OCI-LY3 (cell line): ENCODE measurements around the gene CDH4.

ENCODE experiments used
- H2AFZ ChIP-seq: fragments of 200-600, 300-600 bp; shearing (Covaris generic); 2 replicates; pipeline ENCODE4 v1.6.0; 2014; ENCODE audit warnings: antibody characterized with exemption, low read depth, low read length
- H3K27ac ChIP-seq: fragments of 200-600, 300-600 bp; sonication (generic); 2 replicates; pipeline ENCODE4 v1.5.1; 2014; ENCODE audit warnings: mild to moderate bottlenecking, low read length, moderate library complexity, mixed read lengths
- H3K27me3 ChIP-seq: fragments of 200-600, 300-600 bp; sonication (generic); 2 replicates; pipeline ENCODE4 v1.6.1; 2014; ENCODE audit warnings: low read depth, low read length, mixed read lengths
- H3K36me3 ChIP-seq: fragments of 200-600, 300-600 bp; sonication (generic); replicated peaks from 2 replicates; pipeline ENCODE3; 2014; ENCODE audit warnings: low read depth, low read length, mixed read lengths
- H3K4me1 ChIP-seq: fragments of 300-600, 200-600 bp; sonication (generic); 2 replicates; pipeline ENCODE4 v1.6.1; 2014; ENCODE audit warnings: low read length, mixed read lengths
- H3K4me2 ChIP-seq: fragments of 200-600, 300-600 bp; sonication (generic); 2 replicates; pipeline ENCODE4 v1.6.1; 2014; ENCODE audit warnings: low read length, mixed read lengths
- H3K4me3 ChIP-seq: fragments of 300-600, 200-600 bp; sonication (generic); 2 replicates; pipeline ENCODE4 v1.5.1; 2014; ENCODE audit warnings: antibody characterized with exemption, mild to moderate bottlenecking, low read length, moderate library complexity
- H3K79me2 ChIP-seq: fragments of 300-600, 200-600 bp; shearing (Covaris generic); 2 replicates; pipeline ENCODE4 v1.6.1; 2014; ENCODE audit warnings: mild to moderate bottlenecking, low read length, mixed read lengths
- H3K9ac ChIP-seq: fragments of 300-600, 200-600 bp; shearing (Covaris generic); 2 replicates; pipeline ENCODE4 v1.6.0; 2014; ENCODE audit warnings: mild to moderate bottlenecking, low read length, moderate library complexity
- H3K9me3 ChIP-seq: fragments of 200-600, 300-600 bp; shearing (Covaris generic); 2 replicates; pipeline ENCODE4 v1.6.1; 2014; ENCODE audit warnings: low read length, mixed read lengths; ENCODE audit not compliant: insufficient read depth
- H4K20me1 ChIP-seq: fragments of 200-600, 300-600 bp; sonication (generic); 2 replicates; pipeline ENCODE4 v1.6.1; 2016; ENCODE audit warnings: low read length, mixed read lengths; ENCODE audit not compliant: insufficient read depth
- CTCF ChIP-seq: fragments of 200-600, 300-600 bp; sonication (generic); IDR thresholded peaks from 2 replicates; pipeline ENCODE4 v1.5.1; 2014; ENCODE audit warnings: antibody characterized with exemption, low read length, low read depth
- EZH2phosphoT487 ChIP-seq: fragments of 200-600 bp; shearing (Covaris generic); IDR thresholded peaks from 2 replicates; pipeline ENCODE4 v1.6.1; 2018; ENCODE audit warnings: antibody characterized with exemption, mixed run types, low read depth

The CDH4 gene

GRCh38 chr20:61688411-61688810 is 436.4 kb downstream of the CDH4 start:
- Histone ChIP-seq H3K27me3 (0 out of 2 replicates have a peak, but pooled peaks cover 4% of the 10 kb centered on the region), H2AFZ (no peak overlapping the region)

GRCh38 chr20:61690150-61690549 is 438.1 kb downstream of the CDH4 start:
- Histone ChIP-seq H3K27me3 (0 out of 2 replicates have a peak, but pooled peaks cover 4% of the 10 kb centered on the region), H3K9ac (no peak overlapping the region)

More at GRCh38 chr20:61688411-61688810, 436.4 kb downstream of the CDH4 start:
- Histone ChIP-seq H3K4me3 (no peak overlapping the region), H3K27ac (no peak overlapping the region), H3K4me2 (no peak overlapping the region), H3K4me1 (no peaks in the 10 kb centered on the region), H3K79me2 (no peaks in the 10 kb centered on the region), H4K20me1 (no peaks in the 10 kb centered on the region), H3K36me3 (no peaks in the 10 kb centered on the region), H3K9me3 (no peaks in the 10 kb centered on the region), H3K9ac (no peak overlapping the region)
- TF ChIP-seq EZH2phosphoT487 (no peak), CTCF (no peak)

GRCh38 chr20:61690993-61691838 is 439.2 kb downstream of the CDH4 start:
- Histone ChIP-seq H3K4me3 (no peak overlapping the region), H2AFZ (no peak overlapping the region), H3K36me3 (no peaks in the 10 kb centered on the region), H3K79me2 (no peaks in the 10 kb centered on the region), H3K27ac (no peak overlapping the region), H4K20me1 (no peaks in the 10 kb centered on the region), H3K4me2 (no peak overlapping the region), H3K9me3 (no peaks in the 10 kb centered on the region), H3K9ac (no peak overlapping the region), H3K27me3 (0 out of 2 replicates have a peak, but pooled peaks cover 4% of the 10 kb centered on the region), H3K4me1 (no peaks in the 10 kb centered on the region)
- TF ChIP-seq CTCF (no peak), EZH2phosphoT487 (no peak)

More at GRCh38 chr20:61690150-61690549, 438.1 kb downstream of the CDH4 start:
- H2AFZ ChIP-seq = no peak overlapping the region
- no peaks in the 10 kb centered on the region for H3K4me1 ChIP-seq
- TF ChIP-seq EZH2phosphoT487 (no peak), CTCF (no peak)
- no peak overlapping the region for H3K4me3 ChIP-seq
- no peak overlapping the region for H3K27ac ChIP-seq
- H3K9me3 ChIP-seq = no peaks in the 10 kb centered on the region
- H4K20me1 ChIP-seq = no peaks in the 10 kb centered on the region
- no peaks in the 10 kb centered on the region for H3K79me2 ChIP-seq
- H3K36me3 ChIP-seq = no peaks in the 10 kb centered on the region
- H3K4me2 ChIP-seq = no peak overlapping the region

GRCh38 chr20:61691978-61692377 is 439.9 kb downstream of the CDH4 start:
- no peaks in the 10 kb centered on the region for H4K20me1 ChIP-seq
- no peak overlapping the region for H3K9ac ChIP-seq
- H3K79me2 ChIP-seq = no peaks in the 10 kb centered on the region
- TF ChIP-seq CTCF (no peak), EZH2phosphoT487 (no peak)
- no peak overlapping the region for H2AFZ ChIP-seq
- no peak overlapping the region for H3K4me3 ChIP-seq
- H3K27ac ChIP-seq = no peak overlapping the region
- H3K27me3 ChIP-seq = 0 out of 2 replicates have a peak, but pooled peaks cover 4% of the 10 kb centered on the region
- no peaks in the 10 kb centered on the region for H3K9me3 ChIP-seq
- no peaks in the 10 kb centered on the region for H3K4me1 ChIP-seq
- no peaks in the 10 kb centered on the region for H3K36me3 ChIP-seq
- H3K4me2 ChIP-seq = no peak overlapping the region
